H9 (cell line): Measurements from ENCODE around the gene C17orf58. TPM values are rescaled to one million over a fixed set of nuclear protein-coding genes. Genes with fewer than 3 reads are reported as not detected.

Experiments used
- DNase-seq: peaks from one replicate; pipeline ENCODE4 v3.0.0-alpha.2; 2017
- H2AFZ ChIP-seq: one replicate; pipeline ENCODE4 v1.6.1; 2013; ENCODE audit warnings: mild to moderate bottlenecking, low read length, control low read depth, moderate library complexity
- H2AK5ac ChIP-seq: 2 replicates; pipeline ENCODE4 v1.6.1; 2013; ENCODE audit warnings: low read length, control low read depth, mixed read lengths; ENCODE audit not compliant: insufficient read length
- H2BK120ac ChIP-seq: one replicate; pipeline ENCODE4 v1.6.1; 2013; ENCODE audit warnings: low read depth, mild to moderate bottlenecking, low read length, control low read depth, inconsistent platforms; ENCODE audit not compliant: poor library complexity, severe bottlenecking
- H2BK12ac ChIP-seq: 2 replicates; pipeline ENCODE4 v1.6.1; 2013; ENCODE audit warnings: low read length, control low read depth, mixed read lengths, low read depth; ENCODE audit not compliant: insufficient read length
- H2BK15ac ChIP-seq: 2 replicates; pipeline ENCODE4 v1.6.1; 2013; ENCODE audit warnings: low read depth, low read length, control low read depth
- H2BK20ac ChIP-seq: one replicate; pipeline ENCODE4 v1.6.1; 2013; ENCODE audit warnings: low read depth, mild to moderate bottlenecking, low read length, control low read depth, inconsistent platforms; ENCODE audit not compliant: poor library complexity, severe bottlenecking
- H2BK5ac ChIP-seq: 2 replicates; pipeline ENCODE4 v1.6.1; 2013; ENCODE audit warnings: low read length, control low read depth, mixed read lengths; ENCODE audit not compliant: insufficient read length
- H3K14ac ChIP-seq: 2 replicates; pipeline ENCODE4 v1.6.1; 2013; ENCODE audit warnings: low read length, control low read depth; ENCODE audit not compliant: insufficient read depth
- H3K18ac ChIP-seq: 2 replicates; pipeline ENCODE4 v1.6.1; 2013; ENCODE audit warnings: low read depth, mild to moderate bottlenecking, mixed read lengths, low read length, control low read depth; ENCODE audit not compliant: insufficient read length
- H3K23ac ChIP-seq: 2 replicates; pipeline ENCODE4 v1.6.1; 2013; ENCODE audit warnings: low read length, control low read depth, mixed read lengths, low read depth; ENCODE audit not compliant: insufficient read length
- H3K23me2 ChIP-seq: 2 replicates; pipeline ENCODE4 v1.6.1; 2013; ENCODE audit warnings: low read depth, mild to moderate bottlenecking, mixed read lengths, low read length, control low read depth; ENCODE audit not compliant: insufficient read length, poor library complexity, severe bottlenecking
- H3K27ac ChIP-seq: 2 replicates; pipeline ENCODE4 v1.5.1; 2013; ENCODE audit warnings: low read length, control low read depth, mixed read lengths, low read depth; ENCODE audit not compliant: insufficient read length
- H3K27me3 ChIP-seq: 2 replicates; pipeline ENCODE4 v1.6.1; 2013; ENCODE audit warnings: low read length, control low read depth, inconsistent platforms; ENCODE audit not compliant: insufficient read depth
- H3K4ac ChIP-seq: 2 replicates; pipeline ENCODE4 v1.6.1; 2013; ENCODE audit warnings: low read depth, mild to moderate bottlenecking, control low read depth, inconsistent platforms, low read length, moderate library complexity
- H3K4me1 ChIP-seq: 2 replicates; pipeline ENCODE4 v1.6.1; 2013; ENCODE audit warnings: low read length, control low read depth, inconsistent platforms; ENCODE audit not compliant: insufficient read depth
- H3K4me2 ChIP-seq: 2 replicates; pipeline ENCODE4 v1.6.1; 2013; ENCODE audit warnings: low read length, control low read depth, mixed read lengths; ENCODE audit not compliant: insufficient read length, insufficient read depth
- H3K56ac ChIP-seq: 2 replicates; pipeline ENCODE4 v1.6.1; 2013; ENCODE audit warnings: low read depth, mild to moderate bottlenecking, mixed read lengths, low read length, control low read depth; ENCODE audit not compliant: insufficient read length
- H3K79me1 ChIP-seq: 2 replicates; pipeline ENCODE4 v1.6.1; 2013; ENCODE audit warnings: low read depth, mild to moderate bottlenecking, moderate library complexity, low read length, control low read depth, inconsistent platforms; ENCODE audit not compliant: insufficient read depth, poor library complexity, severe bottlenecking
- H3K79me2 ChIP-seq: 2 replicates; pipeline ENCODE4 v1.6.1; 2013; ENCODE audit warnings: low read length, control low read depth, inconsistent platforms; ENCODE audit not compliant: insufficient read depth
- H3K9ac ChIP-seq: 2 replicates; pipeline ENCODE4 v1.6.1; 2013; ENCODE audit warnings: low read length, control low read depth, mixed read lengths; ENCODE audit not compliant: insufficient read length; ENCODE audit errors: extremely low read depth
- H3K9me3 ChIP-seq: one replicate; pipeline ENCODE4 v1.6.1; 2013; ENCODE audit warnings: low read depth, low read length, inconsistent platforms; ENCODE audit not compliant: control insufficient read depth
- H3T11ph ChIP-seq: one replicate; pipeline ENCODE4 v1.6.1; 2013; ENCODE audit warnings: mild to moderate bottlenecking, low read length, control low read depth, inconsistent platforms
- H4K20me1 ChIP-seq: one replicate; pipeline ENCODE4 v1.6.1; 2013; ENCODE audit not compliant: control insufficient read depth, insufficient read length, insufficient read depth
- H4K5ac ChIP-seq: 2 replicates; pipeline ENCODE4 v1.6.1; 2013; ENCODE audit warnings: low read depth, mild to moderate bottlenecking, mixed read lengths, low read length, control low read depth; ENCODE audit not compliant: insufficient read length
- H4K8ac ChIP-seq: replicated peaks from 2 replicates; pipeline ENCODE4 v1.6.1; 2013; ENCODE audit warnings: low read length, control low read depth, mixed read lengths, low read depth; ENCODE audit not compliant: insufficient read length
- H4K91ac ChIP-seq: 2 replicates; pipeline ENCODE4 v1.6.1; 2013; ENCODE audit warnings: low read depth, mild to moderate bottlenecking, moderate library complexity, mixed read lengths, low read length, control low read depth; ENCODE audit not compliant: insufficient read length
- H3K27ac Mint-ChIP-seq, 3 experiments: 2 replicates in 2 of 3; 3 replicates in 1 of 3; pipeline ENCODE4 v1.8.0; 2020 to 2021; ENCODE audit warnings: mixed read lengths in 3 of 3, mild to moderate bottlenecking in 1 of 3, moderate library complexity in 1 of 3
- H3K27me3 Mint-ChIP-seq: 2 replicates; pipeline ENCODE4 v1.8.0; 2021; ENCODE audit warnings: low read depth, mild to moderate bottlenecking, moderate library complexity, mixed read lengths
- H3K36me3 Mint-ChIP-seq, 3 experiments: 2 replicates in 2 of 3; 3 replicates in 1 of 3; pipeline ENCODE4 v1.8.0; 2020 to 2021; ENCODE audit warnings: low read depth in 3 of 3, mixed read lengths in 3 of 3; ENCODE audit not compliant: insufficient read depth in 1 of 3
- H3K4me1 Mint-ChIP-seq, 2 experiments: 2 replicates each; pipeline ENCODE4 v1.8.0; 2020; ENCODE audit warnings: mixed read lengths in 2 of 2
- H3K4me3 Mint-ChIP-seq, 2 experiments: 2 replicates in 1 of 2; 3 replicates in 1 of 2; pipeline ENCODE4 v1.8.0; 2020 to 2021; ENCODE audit warnings: mild to moderate bottlenecking in 2 of 2, mixed read lengths in 2 of 2, moderate library complexity in 1 of 2
- H3K9me3 Mint-ChIP-seq, 2 experiments: 2 replicates in 1 of 2; 3 replicates in 1 of 2; pipeline ENCODE4 v1.8.0; 2020; ENCODE audit warnings: mild to moderate bottlenecking in 2 of 2, mixed read lengths in 2 of 2, moderate library complexity in 1 of 2
- CTCF ChIP-seq: fragments of 200-600 bp; sonication (generic); conservative IDR thresholded peaks from 3 replicates; pipeline ENCODE4 v1.8.0; 2021; ENCODE audit warnings: antibody characterized with exemption, mild to moderate bottlenecking
- WGBS: extraction: QIAGEN DNeasy Blood & Tissue Kit; methylation state at CpG from one replicate; pipeline ENCODE4 v1.1.7; 2013; ENCODE audit warnings: missing lambda C conversion rate, low lambda C conversion rate, mixed read lengths; ENCODE audit not compliant: insufficient read length; ENCODE audit errors: extremely low coverage; 5-methylcytosine and 5-hydroxymethylcytosine counted together
- total RNA-seq: library from RNA; stranded (reverse); gene quantifications from 2 replicates; pipeline ENCODE4 v1.2.1, GENCODE V29; 2021

C17orf58 gene
- total RNA-seq, 1 experiment from 2014 or later = 12.3 TPM

GRCh38 chr17:68015081-68015723, 18.9 kb upstream of the C17orf58 start:
- Histone ChIP-seq H2AFZ (no peak overlapping the region), H3K9me3 (no peaks in the 10 kb centered on the region), H2AK5ac (no peak overlapping the region), H3K79me2 (0 out of 2 replicates have a peak, but pooled peaks cover 2% of the 10 kb centered on the region), H2BK20ac (no peak overlapping the region), H3K79me1 (no peaks in the 10 kb centered on the region), H3K23me2 (peaks cover 2% of the 10 kb centered on the region), H3K14ac (no peak overlapping the region), H3K9ac (no peak overlapping the region), H2BK120ac (no peak overlapping the region), H2BK15ac (no peak overlapping the region), H3K27me3 (no peaks in the 10 kb centered on the region), H3K4me2 (no peak overlapping the region), H4K91ac (no peak overlapping the region), H4K20me1 (no peaks in the 10 kb centered on the region), H3K4ac (no peak overlapping the region), H4K8ac (no peak overlapping the region), H3K27ac (no peak overlapping the region), H2BK12ac (no peak overlapping the region), H2BK5ac (no peak overlapping the region), H4K5ac (no peak overlapping the region), H3K23ac (no peak overlapping the region), H3K4me1 (no peaks in the 10 kb centered on the region), H3K18ac (no peak overlapping the region), H3T11ph (no peak overlapping the region), H3K56ac (no peak overlapping the region)
- no CpG with 5 or more reads among the region's 11 CpGs for WGBS
- no peak for TF ChIP-seq CTCF
- Mint-ChIP-seq H3K36me3 (no peaks in the 10 kb centered on the region; a peak in 1 of 7 replicates), H3K4me1 (peaks cover 12 to 17% of the 10 kb centered on the region in 2 experiments), H3K9me3 (peaks cover 0 to 2% of the 10 kb centered on the region in 2 experiments; a peak in 1 of 5 replicates), H3K27me3 (peaks cover 3% of the 10 kb centered on the region), H3K4me3 (no peak overlapping the region), H3K27ac (peak overlapping the region in 1 of 3 experiments; percentile 49; a peak in 1 of 7 replicates)
- DNase-seq = no peak
